GM12891 (cell line): Measurements from ENCODE around the gene TOB1.

Experiments
- PAX5 ChIP-seq: IDR thresholded peaks from 2 replicates; pipeline ENCODE4 v1.6.1; 2011; ENCODE audit warnings: low read length, moderate library complexity, mild to moderate bottlenecking; ENCODE audit not compliant: insufficient read depth, severe bottlenecking
- POLR2A ChIP-seq: IDR thresholded peaks from 2 replicates; pipeline ENCODE4 v1.6.1; 2011; ENCODE audit warnings: low read depth, low read length, control low read depth
- POLR2AphosphoS5 ChIP-seq: IDR thresholded peaks from 2 replicates; pipeline ENCODE4 v1.6.1; 2011; ENCODE audit warnings: low read depth, low read length, control low read depth
- POU2F2 ChIP-seq: IDR thresholded peaks from 2 replicates; pipeline ENCODE4 v1.6.1; 2011; ENCODE audit warnings: low read depth, mild to moderate bottlenecking, control low read depth, low read length, moderate library complexity
- SPI1 ChIP-seq: IDR thresholded peaks from 2 replicates; pipeline ENCODE4 v1.6.1; 2011; ENCODE audit warnings: low read depth, low read length, control low read depth
- TAF1 ChIP-seq: IDR thresholded peaks from 2 replicates; pipeline ENCODE4 v1.6.1; 2011; ENCODE audit warnings: low read depth, low read length, control low read depth

GRCh38 chr17:50853781-50854180 is 12.4 kb downstream of the TOB1 start:
- TF ChIP-seq SPI1: no peak
- TF ChIP-seq POLR2A: no peak
- no peak for TF ChIP-seq POLR2AphosphoS5
- TF ChIP-seq TAF1: no peak
- TF ChIP-seq PAX5: no peak
- TF ChIP-seq POU2F2: no peak
